GM21786 (cell line): ENCODE measurements around the gene ZFP2.

Source experiments
- ATAC-seq: cut with Tn5 transposase; IDR thresholded peaks from one replicate; pipeline ENCODE4 v1.9.1; 2021; ENCODE audit not compliant: unreplicated experiment

Gene ZFP2

GRCh38 chr5:178965465-178966055 lies 69.8 kb downstream of the ZFP2 start:
- no peak for ATAC-seq

DNA sequence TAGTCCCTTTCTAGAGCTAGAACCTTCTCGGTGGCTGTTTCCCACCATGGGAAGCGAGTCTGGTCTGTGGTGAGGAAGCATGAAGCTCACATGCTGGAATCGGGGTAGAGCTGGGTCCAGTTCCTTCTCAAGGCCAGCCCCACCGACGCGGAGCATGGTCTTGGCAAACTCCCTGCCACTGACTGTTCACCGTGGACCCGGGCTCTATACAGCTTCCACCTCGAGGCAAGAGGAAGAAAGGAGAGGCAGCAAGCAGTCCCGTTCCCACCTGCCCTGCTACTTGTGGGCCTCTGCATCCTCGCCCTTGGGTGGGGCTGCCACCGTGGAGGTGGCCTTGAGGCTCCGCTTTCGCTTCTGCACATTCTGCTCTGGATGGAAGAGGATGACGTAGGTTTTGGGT lies 85.7 kb downstream of the ZFP2 start:
- ATAC-seq = no peak
